ENCODE measurements around the gene SULT4A1.
"Not testable (repeated sequence)": the region's sequence is repeated elsewhere in the genome, so short reads cannot be mapped to it uniquely, and the experiment has no call there.

SULT4A1 gene

GRCh38 chr22:43862074-43862881, at the start of gene SULT4A1:
TSS of gene SULT4A1 (minus strand) at chr22:43862513. CDS start at chr22:43862382, 131 bp downstream.
- no peak for DNase-seq

GRCh38 chr22:43911351-43911750, 49.0 kb upstream of the SULT4A1 start:
- no peak for DNase-seq

GRCh38 chr22:43910178-43910695, 47.9 kb upstream of the SULT4A1 start:
- DNase-seq = no peak

- DNase-seq = no peak
These were observed 47.4 kb upstream of the SULT4A1 start for GRCh38 chr22:43909708-43910107.

- no peak for DNase-seq
These were observed 43.4 kb upstream of the SULT4A1 start for GRCh38 chr22:43905681-43906080.

- not testable (repeated sequence) for DNase-seq
These were observed 42.1 kb upstream of the SULT4A1 start for GRCh38 chr22:43904412-43904811.

GRCh38 chr22:43903033-43903432, 40.7 kb upstream of the SULT4A1 start:
- DNase-seq = not testable (repeated sequence)

GRCh38 chr22:43901976-43902643, 39.8 kb upstream of the SULT4A1 start:
- DNase-seq = no peak

GRCh38 chr22:43900206-43900605, 37.9 kb upstream of the SULT4A1 start:
- no peak for DNase-seq

GRCh38 chr22:43897751-43898261, 35.5 kb upstream of the SULT4A1 start:
- DNase-seq = no peak

GRCh38 chr22:43895986-43896645, 33.8 kb upstream of the SULT4A1 start:
- DNase-seq = no peak

GRCh38 chr22:43894122-43894521, 31.8 kb upstream of the SULT4A1 start:
- DNase-seq = no peak

GRCh38 chr22:43893266-43893665, 31.0 kb upstream of the SULT4A1 start:
- no peak for DNase-seq

- DNase-seq = no peak
These were observed 30.0 kb upstream of the SULT4A1 start for GRCh38 chr22:43892183-43892894.

GRCh38 chr22:43891360-43892182, 29.3 kb upstream of the SULT4A1 start, which contains the start of gene PNPLA5:
TSS of gene PNPLA5 (minus strand) at chr22:43892013. CDS start at chr22:43891880, 133 bp downstream.
- DNase-seq = no peak

GRCh38 chr22:43890901-43891331, 28.6 kb upstream of the SULT4A1 start:
- no peak for DNase-seq

- DNase-seq = no peak
These were observed 27.5 kb upstream of the SULT4A1 start for GRCh38 chr22:43889860-43890253.

GRCh38 chr22:43889201-43889859, 27.0 kb upstream of the SULT4A1 start:
- DNase-seq = no peak

GRCh38 chr22:43888740-43889139, 26.4 kb upstream of the SULT4A1 start:
- DNase-seq = no peak

- no peak for DNase-seq
These were observed 25.1 kb upstream of the SULT4A1 start for GRCh38 chr22:43887391-43887790.

- no peak for DNase-seq
These were observed 23.9 kb upstream of the SULT4A1 start for GRCh38 chr22:43886231-43886630.
